AG08395 (cell line): ENCODE measurements around the gene SMARCAL1.

Experiments
- DNase-seq: peaks from one replicate; pipeline ENCODE4 v3.0.0; 2012; ENCODE audit warnings: mixed read lengths, low spot score

The SMARCAL1 gene

GRCh38 chr2:216426938-216427337 lies 14.7 kb downstream of the SMARCAL1 start:
- peak; percentile 84 for DNase-seq

GRCh38 chr2:216428618-216429350 lies 16.5 kb downstream of the SMARCAL1 start:
- DNase-seq = no peak

GRCh38 chr2:216429428-216429827 lies 17.1 kb downstream of the SMARCAL1 start:
- DNase-seq = no peak

- no peak for DNase-seq
Observed at GRCh38 chr2:216430811-216431530, 18.7 kb downstream of the SMARCAL1 start.

GRCh38 chr2:216431531-216431856 lies 19.2 kb downstream of the SMARCAL1 start:
- no peak for DNase-seq

GRCh38 chr2:216436383-216436782 lies 24.1 kb downstream of the SMARCAL1 start:
- DNase-seq = no peak

- DNase-seq = no peak
Observed at GRCh38 chr2:216441308-216442010, 29.2 kb downstream of the SMARCAL1 start.

GRCh38 chr2:216445501-216445900 lies 33.2 kb downstream of the SMARCAL1 start:
- no peak for DNase-seq

GRCh38 chr2:216446343-216446742 lies 34.1 kb downstream of the SMARCAL1 start:
- DNase-seq = no peak

- DNase-seq = no peak
Observed at GRCh38 chr2:216447293-216447692, 35.0 kb downstream of the SMARCAL1 start.

GRCh38 chr2:216448829-216449228 lies 36.5 kb downstream of the SMARCAL1 start:
- DNase-seq = no peak

GRCh38 chr2:216450346-216450745 lies 38.1 kb downstream of the SMARCAL1 start:
- DNase-seq = no peak

GRCh38 chr2:216450784-216451183 lies 38.5 kb downstream of the SMARCAL1 start:
- DNase-seq = no peak

- no peak for DNase-seq
Observed at GRCh38 chr2:216453955-216454614, 41.8 kb downstream of the SMARCAL1 start.

GRCh38 chr2:216463148-216463547 lies 50.9 kb downstream of the SMARCAL1 start:
- DNase-seq = no peak

- no peak for DNase-seq
Observed at GRCh38 chr2:216464104-216464720, 51.9 kb downstream of the SMARCAL1 start.

GRCh38 chr2:216465579-216466195 lies 53.4 kb downstream of the SMARCAL1 start:
- DNase-seq = peak; percentile 33

GRCh38 chr2:216467845-216468244 lies 55.6 kb downstream of the SMARCAL1 start:
- no peak for DNase-seq

GRCh38 chr2:216469661-216470060 lies 57.4 kb downstream of the SMARCAL1 start:
- DNase-seq = no peak

GRCh38 chr2:216473187-216473586 lies 60.9 kb downstream of the SMARCAL1 start:
- DNase-seq = no peak

- DNase-seq = no peak
Observed at GRCh38 chr2:216474925-216475670, 62.8 kb downstream of the SMARCAL1 start.
